Stimulated activated naive B cell treated with anti-CD40 and anti-IgM and Interleukin-4, amounts not matched to agents 10 μg/mL and 1 μg/mL and 100 μg/mL, for 72 hours (primary cell): Measurements from ENCODE around the gene PNRC1.
"Not testable (repeated sequence)": the region's sequence is repeated elsewhere in the genome, so short reads cannot be mapped to it uniquely, and the experiment has no call there.

Source experiments
- ATAC-seq, 2 donors: fragments of 150-1000 bp; cut with Tn5 transposase; replicated peaks; 2 replicates each; pipeline ENCODE4 v1.10.0; 2021; ENCODE audit warnings: moderate library complexity in 1 of 2
- DNase-seq: peaks from one replicate; pipeline ENCODE4 v3.0.0; 2021
- H3K27ac Mint-ChIP-seq: one replicate; pipeline ENCODE4 v1.8.0; 2022; ENCODE audit warnings: mild to moderate bottlenecking, mixed read lengths
- H3K27me3 Mint-ChIP-seq, 2 donors: one replicate each; pipeline ENCODE4 v1.8.0; 2022; ENCODE audit warnings: mixed read lengths in 2 of 2
- H3K36me3 Mint-ChIP-seq, 2 donors: one replicate each; pipeline ENCODE4 v1.8.0; 2022; ENCODE audit warnings: mixed read lengths in 2 of 2, mild to moderate bottlenecking in 1 of 2
- H3K4me1 Mint-ChIP-seq, 2 donors: one replicate each; pipeline ENCODE4 v1.8.0; 2022; ENCODE audit warnings: mixed read lengths in 2 of 2, mild to moderate bottlenecking in 1 of 2
- H3K4me3 Mint-ChIP-seq, 2 donors: one replicate each; pipeline ENCODE4 v1.8.0; 2022; ENCODE audit warnings: mild to moderate bottlenecking in 2 of 2, mixed read lengths in 2 of 2, moderate library complexity in 1 of 2
- H3K9me3 Mint-ChIP-seq, 2 donors: one replicate each; pipeline ENCODE4 v1.8.0; 2022; ENCODE audit warnings: mixed read lengths in 2 of 2, mild to moderate bottlenecking in 1 of 2

Gene PNRC1

DNA sequence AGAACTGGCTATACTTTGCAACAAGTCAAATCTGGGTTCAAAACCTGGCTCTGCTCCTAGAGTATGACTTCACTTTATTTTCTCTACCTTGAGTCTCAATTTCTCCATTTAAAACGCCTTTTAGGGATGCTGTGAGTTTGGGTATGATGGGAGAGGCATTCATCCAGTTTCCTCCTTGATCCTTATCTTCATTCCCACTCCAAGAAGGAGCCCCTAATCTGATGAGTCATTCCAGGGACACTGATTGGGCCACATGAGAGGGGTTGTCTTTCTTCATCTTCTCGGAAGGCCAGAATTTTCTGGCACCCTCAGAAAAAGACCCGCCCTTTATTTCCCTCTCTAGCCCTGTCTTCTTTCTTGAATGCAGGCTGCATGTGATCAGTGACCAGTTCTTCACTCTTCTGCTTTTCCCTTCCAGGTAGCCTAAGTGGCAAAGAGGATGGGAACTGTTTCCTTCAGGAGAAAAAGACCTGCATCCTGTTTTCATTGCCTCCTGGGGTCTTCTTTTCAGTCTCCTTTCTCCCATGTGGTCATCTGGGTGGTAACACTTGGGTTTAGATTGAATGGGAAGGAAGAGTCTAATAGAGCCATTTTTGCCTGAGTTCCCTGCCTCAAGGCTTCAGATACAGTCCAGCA is 32.1 kb upstream of the PNRC1 start:
- Mint-ChIP-seq H3K4me1 (peaks cover 9 to 14% of the 10 kb centered on the region in 2 donors), H3K27ac (no peak overlapping the region), H3K27me3 (peaks cover 0 to 3% of the 10 kb centered on the region in 2 donors), H3K36me3 (no peaks in the 10 kb centered on the region), H3K9me3 (no peaks in the 10 kb centered on the region), H3K4me3 (no peak overlapping the region)
- ATAC-seq (no peak), DNase-seq (no peak)

DNA sequence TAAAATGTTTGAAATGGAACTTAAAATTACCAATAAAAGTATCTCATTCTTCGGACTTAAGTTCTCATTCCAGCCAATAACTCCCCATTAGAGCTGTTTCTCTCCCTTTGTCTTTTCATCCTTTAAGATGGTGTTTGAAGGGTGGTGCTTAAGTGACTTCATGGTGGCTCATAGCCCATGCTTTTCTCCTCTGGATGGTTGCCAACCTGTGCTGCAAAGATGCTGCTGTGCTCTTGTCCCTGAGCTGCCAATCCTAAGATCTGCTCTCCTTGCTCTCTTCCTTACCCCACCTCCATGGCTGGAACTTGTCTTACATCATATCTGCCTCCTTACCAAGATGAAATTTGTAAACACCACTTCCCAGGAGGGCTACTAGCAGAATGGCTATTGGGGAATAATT is 31.6 kb upstream of the PNRC1 start:
- ATAC-seq: no peak
- H3K9me3 Mint-ChIP-seq: peaks cover 0 to 1% of the 10 kb centered on the region in 2 donors
- no peak for DNase-seq
- H3K27me3 Mint-ChIP-seq: peaks cover 0 to 3% of the 10 kb centered on the region in 2 donors
- no peaks in the 10 kb centered on the region for H3K36me3 Mint-ChIP-seq
- H3K4me3 Mint-ChIP-seq: no peak overlapping the region
- H3K27ac Mint-ChIP-seq: no peak overlapping the region
- peaks cover 9 to 14% of the 10 kb centered on the region in 2 donors for H3K4me1 Mint-ChIP-seq

GRCh38 chr6:89050155-89050554 is 30.4 kb upstream of the PNRC1 start:
- H3K36me3 Mint-ChIP-seq: no peaks in the 10 kb centered on the region
- no peak overlapping the region for H3K4me3 Mint-ChIP-seq
- DNase-seq: no peak
- H3K27ac Mint-ChIP-seq: no peak overlapping the region
- H3K9me3 Mint-ChIP-seq: peaks cover 0 to 2% of the 10 kb centered on the region in 2 donors
- H3K27me3 Mint-ChIP-seq: peaks cover 0 to 3% of the 10 kb centered on the region in 2 donors
- no peak for ATAC-seq
- H3K4me1 Mint-ChIP-seq: peaks cover 3 to 8% of the 10 kb centered on the region in 2 donors

GRCh38 chr6:89050697-89051096 is 29.9 kb upstream of the PNRC1 start:
- H3K9me3 Mint-ChIP-seq: peaks cover 0 to 2% of the 10 kb centered on the region in 2 donors
- ATAC-seq (no peak), DNase-seq (no peak)
- peaks cover 0 to 3% of the 10 kb centered on the region in 2 donors for H3K27me3 Mint-ChIP-seq
- H3K4me3 Mint-ChIP-seq: no peak overlapping the region
- no peaks in the 10 kb centered on the region for H3K36me3 Mint-ChIP-seq
- H3K4me1 Mint-ChIP-seq: peaks cover 2 to 6% of the 10 kb centered on the region in 2 donors
- H3K27ac Mint-ChIP-seq: no peak overlapping the region

GRCh38 chr6:89051676-89052075 is 28.9 kb upstream of the PNRC1 start:
- Mint-ChIP-seq H3K27me3 (peaks cover 0 to 3% of the 10 kb centered on the region in 2 donors), H3K36me3 (no peaks in the 10 kb centered on the region), H3K4me1 (peaks cover 2 to 6% of the 10 kb centered on the region in 2 donors), H3K27ac (no peak overlapping the region), H3K9me3 (peaks cover 0 to 2% of the 10 kb centered on the region in 2 donors), H3K4me3 (no peak overlapping the region)
- DNase-seq (no peak), ATAC-seq (peak; percentile 33 to 59)

DNA sequence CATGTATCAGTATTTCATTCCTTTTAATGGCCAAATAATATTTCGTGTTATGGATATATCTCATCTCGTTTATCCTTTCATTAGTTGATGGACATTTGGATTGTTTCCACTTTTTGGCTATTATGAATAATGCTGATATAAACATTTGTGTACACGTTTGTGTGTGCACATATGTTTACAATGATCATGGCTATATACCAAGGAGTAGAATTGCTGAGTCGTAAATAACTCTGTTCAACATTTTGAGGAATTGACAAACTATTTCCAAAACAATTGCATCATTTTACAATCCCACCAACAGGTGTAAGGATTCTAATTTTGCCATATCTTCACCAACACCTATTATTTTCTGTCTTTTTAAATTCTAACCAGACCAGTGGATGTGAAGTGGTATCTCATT is 26.3 kb upstream of the PNRC1 start:
- Mint-ChIP-seq H3K9me3 (peaks cover 0 to 2% of the 10 kb centered on the region in 2 donors), H3K4me3 (no peak overlapping the region), H3K27me3 (peaks cover 0 to 3% of the 10 kb centered on the region in 2 donors), H3K36me3 (no peaks in the 10 kb centered on the region), H3K4me1 (peaks cover 0 to 6% of the 10 kb centered on the region in 2 donors), H3K27ac (no peak overlapping the region)
- DNase-seq (no peak), ATAC-seq (no peak)

DNA sequence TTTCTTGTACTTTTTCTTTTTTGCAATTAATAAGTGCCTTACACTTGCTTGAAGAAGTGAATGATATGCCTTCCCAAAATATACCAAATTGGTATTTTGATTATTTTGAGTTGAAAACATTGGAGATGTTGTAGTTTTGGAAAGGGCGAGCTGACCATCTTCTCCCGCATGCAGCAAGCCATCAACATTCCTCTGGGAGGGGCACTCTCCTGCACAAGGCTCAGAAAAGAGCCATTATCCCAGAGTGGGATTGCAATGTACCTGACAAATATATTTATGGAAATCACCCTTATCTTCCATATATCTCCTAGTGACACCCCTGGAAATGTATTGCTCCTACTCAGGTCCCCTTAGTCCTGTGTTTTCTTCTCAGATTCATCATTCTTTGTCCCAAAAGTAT is 22.8 kb upstream of the PNRC1 start:
- no peak for DNase-seq
- H3K36me3 Mint-ChIP-seq: no peaks in the 10 kb centered on the region
- no peak for ATAC-seq
- no peaks in the 10 kb centered on the region for H3K27me3 Mint-ChIP-seq
- no peak overlapping the region for H3K4me3 Mint-ChIP-seq
- no peak overlapping the region for H3K27ac Mint-ChIP-seq
- H3K9me3 Mint-ChIP-seq: peaks cover 0 to 2% of the 10 kb centered on the region in 2 donors
- no peaks in the 10 kb centered on the region for H3K4me1 Mint-ChIP-seq

DNA sequence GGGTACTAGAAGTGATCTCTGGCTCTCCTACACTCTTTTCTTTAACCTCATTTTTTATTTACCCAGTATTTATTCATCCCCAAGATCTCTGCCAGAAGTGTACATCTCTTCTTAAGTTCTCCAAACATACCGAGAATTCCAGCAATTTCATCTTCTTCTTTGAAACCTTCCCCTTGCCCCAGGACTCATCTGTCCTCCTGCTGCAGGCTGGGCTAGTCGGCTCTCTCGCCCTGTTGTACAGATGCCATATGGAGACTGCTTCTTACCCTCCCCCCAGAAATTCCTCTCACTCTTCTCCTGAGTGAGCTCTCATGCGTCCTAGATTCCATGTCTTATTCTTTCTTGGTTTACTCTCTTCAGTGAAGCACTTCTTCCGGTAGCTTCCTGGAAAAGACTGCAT is 21.9 kb upstream of the PNRC1 start:
- H3K36me3 Mint-ChIP-seq: no peaks in the 10 kb centered on the region
- ATAC-seq: no peak

GRCh38 chr6:89059227-89059626 is 21.3 kb upstream of the PNRC1 start:
- Mint-ChIP-seq H3K4me3 (no peak overlapping the region), H3K9me3 (no peaks in the 10 kb centered on the region), H3K36me3 (no peaks in the 10 kb centered on the region), H3K27me3 (no peaks in the 10 kb centered on the region), H3K27ac (no peak overlapping the region), H3K4me1 (no peaks in the 10 kb centered on the region)
- ATAC-seq: no peak
- no peak for DNase-seq

More for the DNA sequence above, 21.9 kb upstream of the PNRC1 start:
- Mint-ChIP-seq H3K27ac (no peak overlapping the region), H3K9me3 (peaks cover 0 to 2% of the 10 kb centered on the region in 2 donors), H3K27me3 (no peaks in the 10 kb centered on the region), H3K4me3 (no peak overlapping the region), H3K4me1 (no peaks in the 10 kb centered on the region)
- no peak for DNase-seq

GRCh38 chr6:89063881-89064280 is 16.7 kb upstream of the PNRC1 start:
- Mint-ChIP-seq H3K4me3 (no peak overlapping the region), H3K27ac (no peak overlapping the region), H3K4me1 (no peaks in the 10 kb centered on the region), H3K36me3 (no peaks in the 10 kb centered on the region), H3K9me3 (no peaks in the 10 kb centered on the region), H3K27me3 (peaks cover 0 to 5% of the 10 kb centered on the region in 2 donors)
- ATAC-seq (no peak), DNase-seq (no peak)

DNA sequence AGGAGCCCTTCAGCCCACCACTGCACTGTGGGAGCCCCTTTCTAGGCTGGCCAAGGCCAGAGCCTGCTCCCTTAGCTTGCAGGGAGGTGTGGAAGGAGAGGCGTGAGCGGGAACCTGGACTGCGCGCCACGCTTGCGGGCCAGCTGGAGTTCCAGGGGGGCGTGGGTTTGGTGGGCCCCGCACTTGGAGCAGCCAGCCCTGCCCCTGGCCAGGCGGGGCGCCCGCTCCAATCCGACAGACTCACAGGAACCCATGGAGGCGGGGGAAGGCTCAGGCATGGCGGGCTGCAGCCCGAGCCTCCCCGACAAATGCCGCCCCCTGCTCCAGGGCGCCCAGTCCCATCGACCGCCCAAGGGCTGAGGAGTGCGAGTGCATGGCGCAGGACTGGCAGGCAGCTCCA is 15.6 kb upstream of the PNRC1 start:
- not testable (repeated sequence) for H3K4me1 Mint-ChIP-seq, H3K9me3 Mint-ChIP-seq, H3K27ac Mint-ChIP-seq, H3K36me3 Mint-ChIP-seq, ATAC-seq, DNase-seq, H3K4me3 Mint-ChIP-seq, H3K27me3 Mint-ChIP-seq

DNA sequence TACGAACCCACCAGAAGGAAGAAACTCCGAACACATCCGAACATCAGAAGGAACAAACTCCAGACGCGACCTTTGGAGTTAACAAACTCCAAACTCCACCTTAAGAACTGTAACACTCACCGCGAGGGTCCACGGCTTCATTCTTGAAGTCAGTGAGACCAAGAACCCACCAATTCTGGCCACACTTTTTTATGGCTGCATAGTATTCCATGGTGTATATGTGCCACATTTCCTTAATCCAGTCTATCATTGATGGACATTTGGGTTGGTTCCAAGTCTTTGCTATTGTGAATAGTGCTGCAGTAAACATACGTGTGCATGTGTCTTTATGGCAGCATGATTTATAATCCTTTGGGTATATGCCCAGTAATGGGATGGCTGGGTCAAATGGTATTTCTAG is 14.4 kb upstream of the PNRC1 start:
- ATAC-seq, H3K4me1 Mint-ChIP-seq, H3K27me3 Mint-ChIP-seq, H3K4me3 Mint-ChIP-seq, H3K36me3 Mint-ChIP-seq, H3K27ac Mint-ChIP-seq, DNase-seq, H3K9me3 Mint-ChIP-seq: not testable (repeated sequence)

GRCh38 chr6:89066940-89067646 is 13.5 kb upstream of the PNRC1 start:
- H3K27ac Mint-ChIP-seq: no peak overlapping the region
- no peak overlapping the region for H3K4me3 Mint-ChIP-seq
- ATAC-seq (no peak), DNase-seq (no peak)
- no peaks in the 10 kb centered on the region for H3K36me3 Mint-ChIP-seq
- no peaks in the 10 kb centered on the region for H3K9me3 Mint-ChIP-seq
- H3K27me3 Mint-ChIP-seq: peaks cover 0 to 5% of the 10 kb centered on the region in 2 donors
- no peaks in the 10 kb centered on the region for H3K4me1 Mint-ChIP-seq

GRCh38 chr6:89067796-89068195 is 12.8 kb upstream of the PNRC1 start:
- Mint-ChIP-seq H3K9me3 (no peaks in the 10 kb centered on the region), H3K27me3 (peaks cover 0 to 5% of the 10 kb centered on the region in 2 donors), H3K4me3 (no peak overlapping the region), H3K4me1 (peaks cover 0 to 3% of the 10 kb centered on the region in 2 donors), H3K27ac (no peak overlapping the region), H3K36me3 (no peaks in the 10 kb centered on the region)
- no peak for DNase-seq
- no peak for ATAC-seq

GRCh38 chr6:89068695-89069094 is 11.9 kb upstream of the PNRC1 start:
- Mint-ChIP-seq H3K9me3 (no peaks in the 10 kb centered on the region), H3K27ac (no peak overlapping the region), H3K27me3 (peaks cover 0 to 5% of the 10 kb centered on the region in 2 donors), H3K4me1 (peaks cover 2 to 7% of the 10 kb centered on the region in 2 donors), H3K4me3 (no peak overlapping the region), H3K36me3 (no peaks in the 10 kb centered on the region)
- DNase-seq (no peak), ATAC-seq (no peak)
